Endothelial cell of umbilical vein (primary cell): Measurements from ENCODE around the gene ELOA.
A peak's percentile ranks its signal among the peaks of the same experiment; 100 is the strongest.

Experiments used
- EZH2 ChIP-seq: IDR thresholded peaks from 2 replicates; pipeline ENCODE4 v1.6.1; 2012; ENCODE audit warnings: borderline replicate concordance, low read depth, mild to moderate bottlenecking, moderate library complexity, low read length, inconsistent platforms; ENCODE audit not compliant: severe bottlenecking
- JUN ChIP-seq: IDR thresholded peaks from 2 replicates; pipeline ENCODE4 v1.6.1; 2011; ENCODE audit warnings: borderline replicate concordance, low read depth; ENCODE audit not compliant: insufficient read length, insufficient read depth
- MYC ChIP-seq: IDR thresholded peaks from one replicate; pipeline ENCODE4 v1.6.1; 2011; ENCODE audit warnings: mild to moderate bottlenecking, low read depth, low read length
- POLR2A ChIP-seq: IDR thresholded peaks from 2 replicates; pipeline ENCODE4 v1.6.1; 2012; ENCODE audit warnings: low read depth, mild to moderate bottlenecking, control low read depth, low read length
- POLR2AphosphoS5 ChIP-seq: IDR thresholded peaks from 2 replicates; pipeline ENCODE4 v1.6.1; 2012; ENCODE audit warnings: low read depth, mild to moderate bottlenecking, control low read depth, low read length, moderate library complexity; ENCODE audit not compliant: insufficient read depth
- TF ChIP-seq, protein P1 (sequence below), 2 donors: IDR thresholded peaks; 1 replicate in 1 of 2; 2 replicates in 1 of 2; pipeline ENCODE4 v1.5.1; 2011; ENCODE audit warnings: low read length in 2 of 2, mild to moderate bottlenecking in 2 of 2, moderate library complexity in 2 of 2, control low read depth in 1 of 2, inconsistent platforms in 1 of 2, low read depth in 1 of 2; ENCODE audit not compliant: insufficient read depth in 1 of 2; ENCODE audit errors: extremely low read depth in 1 of 2
- TF ChIP-seq, protein P2 (sequence below): IDR thresholded peaks from 2 replicates; pipeline ENCODE4 v1.6.1; 2011; ENCODE audit not compliant: insufficient read depth, insufficient read length

DNA sequence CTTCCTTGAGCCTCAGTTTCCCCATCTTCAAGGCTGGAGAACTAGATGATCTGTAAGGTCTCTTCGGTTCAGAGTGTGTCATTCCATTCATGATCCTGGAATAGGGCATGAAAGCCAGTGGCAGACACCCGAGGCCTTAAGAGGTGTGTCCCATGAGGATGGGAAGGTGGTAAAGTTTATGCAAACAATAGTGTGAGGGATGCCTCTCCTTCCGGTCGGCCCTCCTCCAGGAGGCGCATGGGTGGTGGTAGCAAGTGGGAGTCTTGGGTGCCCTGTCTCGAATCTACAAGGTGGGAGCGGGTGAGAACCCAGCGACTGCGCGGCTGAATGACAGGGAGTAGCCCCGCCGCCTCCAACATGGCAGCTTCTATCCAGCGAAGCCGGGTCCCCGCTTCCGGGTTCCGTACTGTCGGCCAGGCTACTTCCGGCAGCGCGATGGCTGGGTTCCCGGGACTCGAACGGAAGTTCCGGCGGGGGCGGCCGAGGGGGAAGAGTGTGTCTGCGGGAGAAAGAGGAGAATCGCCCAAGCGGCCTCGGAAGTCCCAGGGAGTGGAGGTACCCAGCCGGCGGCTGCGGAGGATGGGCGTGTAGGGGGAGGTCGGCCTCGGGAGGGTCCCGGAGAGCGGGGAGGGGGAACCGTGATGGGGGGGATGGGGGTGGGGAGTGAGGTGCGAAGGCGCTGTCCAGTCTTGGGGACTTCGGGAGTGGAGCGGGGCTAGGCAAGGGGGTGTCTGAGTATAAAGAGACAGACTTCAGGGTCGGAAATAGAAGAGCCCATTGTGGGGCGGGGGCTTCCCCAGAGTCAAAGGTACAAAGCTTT is 47.6 kb downstream of the ELOA start, which contains the start of gene LYPLA2:
- TF ChIP-seq, protein P1, sequence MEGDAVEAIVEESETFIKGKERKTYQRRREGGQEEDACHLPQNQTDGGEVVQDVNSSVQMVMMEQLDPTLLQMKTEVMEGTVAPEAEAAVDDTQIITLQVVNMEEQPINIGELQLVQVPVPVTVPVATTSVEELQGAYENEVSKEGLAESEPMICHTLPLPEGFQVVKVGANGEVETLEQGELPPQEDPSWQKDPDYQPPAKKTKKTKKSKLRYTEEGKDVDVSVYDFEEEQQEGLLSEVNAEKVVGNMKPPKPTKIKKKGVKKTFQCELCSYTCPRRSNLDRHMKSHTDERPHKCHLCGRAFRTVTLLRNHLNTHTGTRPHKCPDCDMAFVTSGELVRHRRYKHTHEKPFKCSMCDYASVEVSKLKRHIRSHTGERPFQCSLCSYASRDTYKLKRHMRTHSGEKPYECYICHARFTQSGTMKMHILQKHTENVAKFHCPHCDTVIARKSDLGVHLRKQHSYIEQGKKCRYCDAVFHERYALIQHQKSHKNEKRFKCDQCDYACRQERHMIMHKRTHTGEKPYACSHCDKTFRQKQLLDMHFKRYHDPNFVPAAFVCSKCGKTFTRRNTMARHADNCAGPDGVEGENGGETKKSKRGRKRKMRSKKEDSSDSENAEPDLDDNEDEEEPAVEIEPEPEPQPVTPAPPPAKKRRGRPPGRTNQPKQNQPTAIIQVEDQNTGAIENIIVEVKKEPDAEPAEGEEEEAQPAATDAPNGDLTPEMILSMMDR (IDR thresholded peaks at IDR 0.05; ENCODE audit: extremely low read depth in 1 of 2, insufficient read depth in 1 of 2, low read depth in 1 of 2, low read length in 2 of 2) = peak in 1 of 2 donors; percentile 8
- no peak for TF ChIP-seq JUN
- TF ChIP-seq, protein P2, sequence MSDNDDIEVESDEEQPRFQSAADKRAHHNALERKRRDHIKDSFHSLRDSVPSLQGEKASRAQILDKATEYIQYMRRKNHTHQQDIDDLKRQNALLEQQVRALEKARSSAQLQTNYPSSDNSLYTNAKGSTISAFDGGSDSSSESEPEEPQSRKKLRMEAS = no peak
- no peak for TF ChIP-seq EZH2
- peak; percentile 68 for TF ChIP-seq POLR2A
- peak; percentile 85 for TF ChIP-seq POLR2AphosphoS5
- no peak for TF ChIP-seq MYC
